Heart left ventricle (tissue), 16 donors: ENCODE measurements around the gene PTPRO. TPM values are rescaled to one million over a fixed set of nuclear protein-coding genes. Genes with fewer than 3 reads are reported as not detected.

Source experiments
- ATAC-seq, 4 donors: fragments of 200-7000 bp; cut with Tn5 transposase; one replicate each; pipeline ENCODE4 v1.9.1; 2020 to 2022; ENCODE audit warnings: moderate library complexity in 4 of 4, mild to moderate bottlenecking in 3 of 4, moderate number of reproducible peaks in 1 of 4
- DNase-seq, 5 donors: peaks; one replicate each; pipeline ENCODE4 v3.0.0-alpha.2; 2020
- H3K27ac ChIP-seq, 12 donors: fragments of 200-600 bp; sonication (generic) in 4 of 12; one replicate each; pipeline versions ENCODE4 v1.5.0 to v1.8.0; 2016 to 2022; ENCODE audit warnings: mild to moderate bottlenecking in 2 of 12
- H3K27me3 ChIP-seq, 9 donors: fragments of 200-600 bp; sonication (generic) in 2 of 9; one replicate each; pipeline versions ENCODE4 v1.5.1 to v1.8.0; 2016 to 2022; ENCODE audit warnings: mild to moderate bottlenecking in 3 of 9
- H3K36me3 ChIP-seq, 9 donors: fragments of 200-600 bp; sonication (generic) in 2 of 9; one replicate each; pipeline versions ENCODE4 v1.5.0 to v1.8.0; 2018 to 2022; ENCODE audit warnings: mild to moderate bottlenecking in 2 of 9
- H3K4me1 ChIP-seq, 12 donors: fragments of 200-600 bp; sonication (generic) in 4 of 12; one replicate each; pipeline versions ENCODE4 v1.5.0 to v1.8.0; 2016 to 2022; ENCODE audit warnings: mild to moderate bottlenecking in 3 of 12
- H3K4me3 ChIP-seq, 12 donors: fragments of 200-600 bp; sonication (generic) in 4 of 12; one replicate each; pipeline versions ENCODE4 v1.5.0 to v1.8.0; 2017 to 2022; ENCODE audit warnings: mild to moderate bottlenecking in 9 of 12, moderate library complexity in 4 of 12
- H3K9me3 ChIP-seq, 12 donors: fragments of 200-600 bp; sonication (generic) in 4 of 12; one replicate each; pipeline versions ENCODE4 v1.5.0 to v1.8.0; 2016 to 2022; ENCODE audit warnings: mild to moderate bottlenecking in 1 of 12
- POLR2A ChIP-seq, 2 donors: fragments of 450-650 bp; IDR thresholded peaks; one replicate each; pipeline ENCODE4 v1.6.1; 2017; ENCODE audit warnings: antibody characterized with exemption in 2 of 2, mild to moderate bottlenecking in 2 of 2, moderate library complexity in 2 of 2
- whole genome bisulfite sequencing, 4 donors: extraction: QIAGEN DNeasy Blood & Tissue Kit in 2 of 4; methylation state at CpG; one replicate each; pipeline versions ENCODE4 v1.1.5 to v1.1.7; 2013 to 2018; 5-methylcytosine and 5-hydroxymethylcytosine counted together
- intact Hi-C, 10 donors: fragments of 100-400 bp; cut with DNase I; formaldehyde crosslinking; loops; one replicate each; pipeline versions ENCODE4 v1.11.1 to v1.14.2; 2022
- polyA plus RNA-seq, 2 donors: library from polyadenylated mRNA; stranded (reverse); fragments of 200-250 nt; gene quantifications; one replicate each; pipeline ENCODE4 v1.2.3, GENCODE V29; 2013
- total RNA-seq, 9 donors: library from RNA; depleted of rRNA in 2 of 9; stranded (reverse); fragments of >200 nt in 2 of 9; fragmentation: NEBNext Ultra II Directional in 3 of 9; extraction: Animal tissue kit (Norgen Biotek cat#: 25700) in 3 of 9; gene quantifications; one replicate each; pipeline versions ENCODE4 v1.1.0 to v1.2.4, GENCODE V29; 2016 to 2023
- TF ChIP-seq, protein P1 (sequence below), 12 donors: fragments of 200-600 bp; sonication (generic) in 4 of 12; IDR thresholded peaks; one replicate each; pipeline versions ENCODE4 v1.5.0 to v1.8.0; 2018 to 2022; ENCODE audit warnings: antibody characterized with exemption in 12 of 12, mild to moderate bottlenecking in 5 of 12
- donor health status: ischemic (EF 13 %, LVEDD 7.1; RV severe dilation, severe dysfunction).
- donor health status: healthy with polysubstance abuse.
- donor health status: DM: no; HTN: yes; CAD: no.
- donor health status: DM: no; HTN: no; CAD: no.
- donor health status: ischemic (EF 25% LVEDD 6.9; RV normal size, moderate dysfunction).
- donor health status: ischemic (EF 25% LVEDD 5.7; RV mildly dilated, moderate dysfunction).
- donor health status: healthy.
- donor health status: DM: yes; HTN: yes; CAD: no.
- donor health status: ischemic (EF 35%, LVEDD 5.7; RV mildly dilated, moderate dysfunction).
- donor health status: nonischemic (EF 11% LVEDD 7.7; RV severe dilation, severe dysfunction).
- donor health status: DM: yes; HTN: yes; CAD: no.
- donor health status: PGD.
- donor health status: ischemic (EF 29% LVEDD 5.4; RV normal size, mild dysfunction).
- donor health status: nonischemic (EF 23%, LVEDD 6.1; RV moderate dilation, normal function).

PTPRO gene
- total and polyA plus RNA-seq, 11 donors: 0.20 to 9.3 (median 0.57) TPM

GRCh38 chr12:15520083-15520482, 197.8 kb downstream of the PTPRO start:
- WGBS, 4 donors: 58 to 77% (median 69%) methylated on average over 2 of the region's 2 CpGs
- Histone ChIP-seq H3K4me3 (no peak overlapping the region), H3K9me3 (no peaks in the 10 kb centered on the region), H3K27me3 (peaks cover 0 to 18% (median 13%) of the 10 kb centered on the region in 9 donors), H3K36me3 (no peaks in the 10 kb centered on the region), H3K4me1 (peaks cover 0 to 6% (median 0%) of the 10 kb centered on the region in 12 donors), H3K27ac (no peak overlapping the region)
- ATAC-seq: no peak
- intact Hi-C loops: loop anchor here in 3 of 10 donors (5.0 to 10.0 kb wide), 2 partner anchors 243 to 795 kb away; no protein-coding TSS in a partner anchor
- DNase-seq: no peak
- no peak for TF ChIP-seq POLR2A (IDR thresholded peaks at IDR 0.05)

DNA sequence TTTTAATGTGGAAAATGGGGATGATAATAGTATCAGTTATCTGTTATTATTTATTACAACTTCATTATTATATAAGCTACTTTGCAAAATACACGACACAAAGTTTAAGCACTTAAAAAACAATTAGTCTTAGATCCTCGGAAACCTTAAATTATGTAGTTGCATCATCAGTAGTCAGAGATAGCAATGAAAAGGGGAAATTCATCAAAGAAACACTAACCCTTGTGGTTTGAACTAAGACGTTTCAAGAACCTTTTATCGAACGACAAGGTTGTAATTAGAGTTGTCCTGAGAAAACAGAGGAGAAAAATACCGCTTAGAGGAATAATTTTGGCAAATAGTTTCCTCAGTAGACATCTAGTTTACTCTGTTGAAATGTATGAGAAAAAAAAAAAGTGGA, 198.5 kb downstream of the PTPRO start:
- H3K36me3 ChIP-seq: no peaks in the 10 kb centered on the region
- DNase-seq (no peak), ATAC-seq (no peak)
- H3K27me3 ChIP-seq: peaks cover 0 to 25% (median 13%) of the 10 kb centered on the region in 9 donors
- H3K9me3 ChIP-seq: no peaks in the 10 kb centered on the region
- intact Hi-C loops: loop anchor here in 4 of 10 donors (1.0 to 10.0 kb wide), 3 partner anchors 244 to 796 kb away; no protein-coding TSS in a partner anchor
- no peak overlapping the region for H3K27ac ChIP-seq
- no peak for TF ChIP-seq POLR2A (IDR thresholded peaks at IDR 0.05)
- TF ChIP-seq, protein P1, sequence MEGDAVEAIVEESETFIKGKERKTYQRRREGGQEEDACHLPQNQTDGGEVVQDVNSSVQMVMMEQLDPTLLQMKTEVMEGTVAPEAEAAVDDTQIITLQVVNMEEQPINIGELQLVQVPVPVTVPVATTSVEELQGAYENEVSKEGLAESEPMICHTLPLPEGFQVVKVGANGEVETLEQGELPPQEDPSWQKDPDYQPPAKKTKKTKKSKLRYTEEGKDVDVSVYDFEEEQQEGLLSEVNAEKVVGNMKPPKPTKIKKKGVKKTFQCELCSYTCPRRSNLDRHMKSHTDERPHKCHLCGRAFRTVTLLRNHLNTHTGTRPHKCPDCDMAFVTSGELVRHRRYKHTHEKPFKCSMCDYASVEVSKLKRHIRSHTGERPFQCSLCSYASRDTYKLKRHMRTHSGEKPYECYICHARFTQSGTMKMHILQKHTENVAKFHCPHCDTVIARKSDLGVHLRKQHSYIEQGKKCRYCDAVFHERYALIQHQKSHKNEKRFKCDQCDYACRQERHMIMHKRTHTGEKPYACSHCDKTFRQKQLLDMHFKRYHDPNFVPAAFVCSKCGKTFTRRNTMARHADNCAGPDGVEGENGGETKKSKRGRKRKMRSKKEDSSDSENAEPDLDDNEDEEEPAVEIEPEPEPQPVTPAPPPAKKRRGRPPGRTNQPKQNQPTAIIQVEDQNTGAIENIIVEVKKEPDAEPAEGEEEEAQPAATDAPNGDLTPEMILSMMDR (IDR thresholded peaks at IDR 0.05): no peak
- H3K4me1 ChIP-seq: peaks cover 0 to 6% (median 0%) of the 10 kb centered on the region in 12 donors
- H3K4me3 ChIP-seq: no peak overlapping the region
- 65 to 77% (median 72%) methylated on average over 6 of the region's 6 CpGs for WGBS, 4 donors

DNA sequence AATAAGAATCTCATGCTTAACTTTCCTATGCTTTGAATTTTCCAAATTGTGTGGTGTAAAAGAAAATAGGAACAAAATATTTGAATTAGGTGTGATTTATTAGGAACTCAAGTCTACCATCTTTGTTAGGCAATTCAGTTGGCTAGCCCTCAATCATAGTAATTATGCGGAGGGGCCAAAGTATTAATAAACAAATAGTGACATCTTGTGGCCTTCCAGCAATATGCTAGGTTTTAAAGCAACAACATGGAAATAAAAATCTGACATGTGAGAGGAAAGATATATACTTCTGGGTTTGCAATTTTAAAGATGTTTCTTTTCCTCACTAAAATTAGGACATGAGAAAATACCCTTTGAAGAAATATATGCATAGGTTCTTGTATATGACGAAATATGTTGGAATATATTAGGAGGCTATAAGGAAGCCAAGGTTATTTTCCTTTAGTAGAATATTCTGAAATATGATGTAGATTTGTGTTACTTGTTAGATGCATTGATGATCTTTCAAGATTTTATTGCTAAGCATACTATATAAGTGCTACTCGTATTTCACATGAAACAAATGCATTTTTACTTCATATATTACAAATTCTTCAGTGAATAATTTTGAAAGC, 200.4 kb downstream of the PTPRO start:
- Histone ChIP-seq H3K9me3 (no peaks in the 10 kb centered on the region), H3K27ac (no peak overlapping the region), H3K4me1 (peaks cover 0 to 6% (median 0%) of the 10 kb centered on the region in 12 donors), H3K27me3 (peaks cover 0 to 29% (median 13%) of the 10 kb centered on the region in 9 donors), H3K4me3 (no peak overlapping the region), H3K36me3 (no peaks in the 10 kb centered on the region)
- ATAC-seq (peak in 1 of 4 donors; percentile 54), DNase-seq (no peak)
- intact Hi-C loops: loop anchor here in 9 of 10 donors (1.0 to 10.0 kb wide), 5 partner anchors 242 to 798 kb away; no protein-coding TSS in a partner anchor
- 21 to 29% (median 27%) methylated on average over 3 of the region's 3 CpGs for WGBS, 4 donors
- TF ChIP-seq, protein P1 (IDR thresholded peaks at IDR 0.05): peak in 11 of 12 donors; percentile 27 to 65 (median 54)
- TF ChIP-seq POLR2A (IDR thresholded peaks at IDR 0.05): no peak

GRCh38 chr12:15525441-15525840, 203.1 kb downstream of the PTPRO start:
- DNase-seq (no peak), ATAC-seq (no peak)
- Histone ChIP-seq H3K4me3 (no peak overlapping the region), H3K27ac (no peak overlapping the region), H3K27me3 (peaks cover 0 to 29% (median 5%) of the 10 kb centered on the region in 9 donors), H3K9me3 (peaks cover 0 to 14% (median 2%) of the 10 kb centered on the region in 12 donors), H3K36me3 (no peaks in the 10 kb centered on the region), H3K4me1 (peaks cover 0 to 6% (median 0%) of the 10 kb centered on the region in 12 donors)
- WGBS, 4 donors: 36 to 55% (median 47%) methylated on average over 2 of the region's 2 CpGs
- intact Hi-C loops: loop anchor here in 1 of 10 donors (10.0 kb wide), 1 partner anchor 801 kb away; no protein-coding TSS in a partner anchor
- no peak for TF ChIP-seq POLR2A (IDR thresholded peaks at IDR 0.05)
- TF ChIP-seq, protein P1 (IDR thresholded peaks at IDR 0.05): no peak
